ENCODE measurements around the gene ZNF697. TPM values are rescaled to one million over a fixed set of nuclear protein-coding genes. Genes with fewer than 3 reads are reported as not detected.

Gene ZNF697
- total and polyA plus RNA-seq, 9 donors = 3.0 to 9.1 (median 6.2) TPM

GRCh38 chr1:119648620-119649004 lies 546 bp upstream of the ZNF697 start:
- H3K9me3 ChIP-seq = no peaks in the 10 kb centered on the region
- DNase-seq = no peak
- intact Hi-C loops (cut with DNase I) = no loop called here
- H3K27ac ChIP-seq = peak overlapping the region; percentile 62 to 73
- H3K4me1 ChIP-seq (ENCODE audit: insufficient read depth) = peaks cover 10% of the 10 kb centered on the region
- 9 to 12% (median 11%) methylated on average over 10 of the region's 10 CpGs for WGBS, 3 donors
- TF ChIP-seq CTCF (IDR thresholded peaks at IDR 0.05) (no peak), POLR2A (IDR thresholded peaks at IDR 0.05) (no peak), EP300 (IDR thresholded peaks at IDR 0.05) (no peak)
- no peaks in the 10 kb centered on the region for H3K27me3 ChIP-seq
- no peaks in the 10 kb centered on the region for H3K36me3 ChIP-seq
- H3K4me3 ChIP-seq = peak overlapping the region; percentile 65

GRCh38 chr1:119647228-119647733 lies 785 bp downstream of the ZNF697 start:
- peak in 4 of 5 donors; percentile 29 to 55 (median 42) for DNase-seq
- intact Hi-C loops (cut with DNase I) = loop anchor here in 1 of 4 donors (2.0 kb wide), 1 partner anchor 16 kb away; no protein-coding TSS in a partner anchor
- no peak for TF ChIP-seq CTCF (IDR thresholded peaks at IDR 0.05)
- TF ChIP-seq POLR2A (IDR thresholded peaks at IDR 0.05) = no peak
- TF ChIP-seq EP300 (IDR thresholded peaks at IDR 0.05) = no peak
- H3K27ac ChIP-seq = no peak overlapping the region
- no peaks in the 10 kb centered on the region for H3K9me3 ChIP-seq
- H3K36me3 ChIP-seq = no peaks in the 10 kb centered on the region
- H3K4me1 ChIP-seq (ENCODE audit: insufficient read depth) = peaks cover 8% of the 10 kb centered on the region
- WGBS, 3 donors = 0 to 1% (median 1%) methylated on average over 18 of the region's 18 CpGs
- no peaks in the 10 kb centered on the region for H3K27me3 ChIP-seq
- H3K4me3 ChIP-seq = peak overlapping the region; percentile 65

GRCh38 chr1:119646521-119647227 lies 1.4 kb downstream of the ZNF697 start:
- 22 to 39% (median 22%) methylated on average over 15 of the region's 15 CpGs for WGBS, 3 donors
- no peak overlapping the region for H3K27ac ChIP-seq
- TF ChIP-seq CTCF (IDR thresholded peaks at IDR 0.05) (no peak), POLR2A (IDR thresholded peaks at IDR 0.05) (no peak), EP300 (IDR thresholded peaks at IDR 0.05) (no peak)

GRCh38 chr1:119639109-119639508 lies 9.0 kb downstream of the ZNF697 start:
- Histone ChIP-seq H3K9me3 (no peaks in the 10 kb centered on the region), H3K27me3 (no peaks in the 10 kb centered on the region), H3K36me3 (no peaks in the 10 kb centered on the region), H3K27ac (no peak overlapping the region), H3K4me1 (ENCODE audit: insufficient read depth) (peaks cover 2% of the 10 kb centered on the region), H3K4me3 (no peak overlapping the region)
- DNase-seq = no peak
- TF ChIP-seq EP300 (IDR thresholded peaks at IDR 0.05) (no peak), POLR2A (IDR thresholded peaks at IDR 0.05) (no peak), CTCF (IDR thresholded peaks at IDR 0.05) (no peak)
- intact Hi-C loops (cut with DNase I) = no loop called here
- WGBS, 3 donors = 93 to 96% (median 95%) methylated on average over 1 of the region's 1 CpG

More at GRCh38 chr1:119646521-119647227, 1.4 kb downstream of the ZNF697 start:
- intact Hi-C loops (cut with DNase I) = loop anchor here in 1 of 4 donors (2.0 kb wide), 1 partner anchor 16 kb away; no protein-coding TSS in a partner anchor
- peak overlapping the region; percentile 65 for H3K4me3 ChIP-seq
- no peaks in the 10 kb centered on the region for H3K36me3 ChIP-seq
- DNase-seq = no peak
- H3K9me3 ChIP-seq = no peaks in the 10 kb centered on the region
- H3K27me3 ChIP-seq = no peaks in the 10 kb centered on the region
- peaks cover 8% of the 10 kb centered on the region for H3K4me1 ChIP-seq (ENCODE audit: insufficient read depth)
